Measurements from ENCODE around the gene SOCS4.
"Not testable (repeated sequence)": the region's sequence is repeated elsewhere in the genome, so short reads cannot be mapped to it uniquely, and the experiment has no call there.

Gene SOCS4

GRCh38 chr14:55028066-55028465, 1.0 kb downstream of the SOCS4 start:
- Histone ChIP-seq H3K27ac (ENCODE audit: low read depth, low read length) (no peak overlapping the region), H2AFZ (ENCODE audit: low read length, unreplicated experiment) (no peak overlapping the region), H3K36me3 (ENCODE audit: insufficient read depth, low read length) (peaks cover 4% of the 10 kb centered on the region; the same call in 1 of the 2 replicates), H3K4me3 (ENCODE audit: low read depth, low read length) (peak overlapping the region; percentile 87), H3K79me2 (ENCODE audit: control insufficient read depth, insufficient read depth, low read length, unreplicated experiment) (peaks cover 85% of the 10 kb centered on the region), H3K4me1 (ENCODE audit: control insufficient read depth, insufficient read depth, low read length, unreplicated experiment) (peaks cover 30% of the 10 kb centered on the region), H3K27me3 (ENCODE audit: insufficient read depth, low read length) (no peaks in the 10 kb centered on the region)

DNA sequence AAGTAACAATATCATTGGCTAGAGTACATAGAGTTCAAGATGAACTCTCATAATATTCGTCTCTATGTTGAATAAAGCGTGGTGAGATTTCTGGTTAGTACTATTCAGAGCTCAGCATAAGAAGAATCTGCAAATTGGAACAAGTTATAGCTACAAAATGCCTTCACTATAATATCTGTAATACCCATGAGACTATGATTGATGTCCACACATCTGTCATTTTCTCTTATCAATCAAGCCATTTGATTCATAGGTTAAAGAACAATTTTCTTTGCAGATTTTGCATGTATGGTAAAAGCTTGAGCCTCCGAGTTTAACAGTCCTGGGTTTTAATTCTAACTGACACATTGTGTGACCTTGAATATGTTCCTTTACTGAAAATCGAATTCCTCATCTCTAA, 1.4 kb downstream of the SOCS4 start:
- Histone ChIP-seq H3K27ac (ENCODE audit: low read depth, low read length) (no peak overlapping the region), H3K4me1 (ENCODE audit: control insufficient read depth, insufficient read depth, low read length, unreplicated experiment) (peaks cover 30% of the 10 kb centered on the region), H2AFZ (ENCODE audit: low read length, unreplicated experiment) (no peak overlapping the region), H3K79me2 (ENCODE audit: control insufficient read depth, insufficient read depth, low read length, unreplicated experiment) (peaks cover 81% of the 10 kb centered on the region), H3K36me3 (ENCODE audit: insufficient read depth, low read length) (0 out of 2 replicates have a peak, but pooled peaks cover under 1% of the 10 kb centered on the region), H3K27me3 (ENCODE audit: insufficient read depth, low read length) (no peaks in the 10 kb centered on the region), H3K4me3 (ENCODE audit: low read depth, low read length) (peak overlapping the region; percentile 87)

- H3K27me3 ChIP-seq (ENCODE audit: insufficient read depth, low read length) = no peaks in the 10 kb centered on the region
- peaks cover 23% of the 10 kb centered on the region for H3K4me1 ChIP-seq (ENCODE audit: control insufficient read depth, insufficient read depth, low read length, unreplicated experiment)
- peak overlapping the region; percentile 4; the same call in 1 of the 2 replicates for H3K27ac ChIP-seq (ENCODE audit: low read depth, low read length)
- H2AFZ ChIP-seq (ENCODE audit: low read length, unreplicated experiment) = no peak overlapping the region
- peaks cover 72% of the 10 kb centered on the region for H3K79me2 ChIP-seq (ENCODE audit: control insufficient read depth, insufficient read depth, low read length, unreplicated experiment)
- peaks cover 3% of the 10 kb centered on the region; the same call in 1 of the 2 replicates for H3K36me3 ChIP-seq (ENCODE audit: insufficient read depth, low read length)
- peak overlapping the region; percentile 18 for H3K4me3 ChIP-seq (ENCODE audit: low read depth, low read length)
Measured at GRCh38 chr14:55031190-55031589, 4.2 kb downstream of the SOCS4 start.

GRCh38 chr14:55037995-55038394, 11.0 kb downstream of the SOCS4 start:
- not testable (repeated sequence) for H2AFZ ChIP-seq (ENCODE audit: low read length, unreplicated experiment); H3K27me3 ChIP-seq (ENCODE audit: insufficient read depth, low read length); H3K4me3 ChIP-seq (ENCODE audit: low read depth, low read length)
- peaks cover 13% of the 10 kb centered on the region for H3K36me3 ChIP-seq (ENCODE audit: insufficient read depth, low read length)
- H3K79me2 ChIP-seq (ENCODE audit: control insufficient read depth, insufficient read depth, low read length, unreplicated experiment) = peaks cover 40% of the 10 kb centered on the region
- peak overlapping the region; percentile 79 for H3K27ac ChIP-seq (ENCODE audit: low read depth, low read length)
- peaks cover 17% of the 10 kb centered on the region for H3K4me1 ChIP-seq (ENCODE audit: control insufficient read depth, insufficient read depth, low read length, unreplicated experiment)

- no peaks in the 10 kb centered on the region for H3K27me3 ChIP-seq (ENCODE audit: insufficient read depth, low read length)
- H3K79me2 ChIP-seq (ENCODE audit: control insufficient read depth, insufficient read depth, low read length, unreplicated experiment) = peaks cover 38% of the 10 kb centered on the region
- H3K36me3 ChIP-seq (ENCODE audit: insufficient read depth, low read length) = peaks cover 19% of the 10 kb centered on the region
- peak overlapping the region; percentile 79 for H3K27ac ChIP-seq (ENCODE audit: low read depth, low read length)
- peaks cover 17% of the 10 kb centered on the region for H3K4me1 ChIP-seq (ENCODE audit: control insufficient read depth, insufficient read depth, low read length, unreplicated experiment)
- H2AFZ ChIP-seq (ENCODE audit: low read length, unreplicated experiment) = no peak overlapping the region
- H3K4me3 ChIP-seq (ENCODE audit: low read depth, low read length) = no peak overlapping the region
Measured at GRCh38 chr14:55038708-55039107, 11.7 kb downstream of the SOCS4 start.

- no peak overlapping the region for H3K4me3 ChIP-seq (ENCODE audit: low read depth, low read length)
- H3K27me3 ChIP-seq (ENCODE audit: insufficient read depth, low read length) = no peaks in the 10 kb centered on the region
- no peak overlapping the region for H2AFZ ChIP-seq (ENCODE audit: low read length, unreplicated experiment)
- peaks cover 14% of the 10 kb centered on the region for H3K4me1 ChIP-seq (ENCODE audit: control insufficient read depth, insufficient read depth, low read length, unreplicated experiment)
- no peak overlapping the region for H3K27ac ChIP-seq (ENCODE audit: low read depth, low read length)
- H3K36me3 ChIP-seq (ENCODE audit: insufficient read depth, low read length) = peaks cover 26% of the 10 kb centered on the region
- peaks cover 28% of the 10 kb centered on the region for H3K79me2 ChIP-seq (ENCODE audit: control insufficient read depth, insufficient read depth, low read length, unreplicated experiment)
Measured at GRCh38 chr14:55043528-55043927, 16.5 kb downstream of the SOCS4 start.

- Histone ChIP-seq H2AFZ (ENCODE audit: low read length, unreplicated experiment) (no peak overlapping the region), H3K27ac (ENCODE audit: low read depth, low read length) (no peak overlapping the region), H3K4me1 (ENCODE audit: control insufficient read depth, insufficient read depth, low read length, unreplicated experiment) (no peaks in the 10 kb centered on the region), H3K27me3 (ENCODE audit: insufficient read depth, low read length) (no peaks in the 10 kb centered on the region), H3K79me2 (ENCODE audit: control insufficient read depth, insufficient read depth, low read length, unreplicated experiment) (peaks cover 19% of the 10 kb centered on the region), H3K36me3 (ENCODE audit: insufficient read depth, low read length) (peaks cover 26% of the 10 kb centered on the region), H3K4me3 (ENCODE audit: low read depth, low read length) (no peak overlapping the region)
Measured at GRCh38 chr14:55045087-55045486, 18.1 kb downstream of the SOCS4 start.

DNA sequence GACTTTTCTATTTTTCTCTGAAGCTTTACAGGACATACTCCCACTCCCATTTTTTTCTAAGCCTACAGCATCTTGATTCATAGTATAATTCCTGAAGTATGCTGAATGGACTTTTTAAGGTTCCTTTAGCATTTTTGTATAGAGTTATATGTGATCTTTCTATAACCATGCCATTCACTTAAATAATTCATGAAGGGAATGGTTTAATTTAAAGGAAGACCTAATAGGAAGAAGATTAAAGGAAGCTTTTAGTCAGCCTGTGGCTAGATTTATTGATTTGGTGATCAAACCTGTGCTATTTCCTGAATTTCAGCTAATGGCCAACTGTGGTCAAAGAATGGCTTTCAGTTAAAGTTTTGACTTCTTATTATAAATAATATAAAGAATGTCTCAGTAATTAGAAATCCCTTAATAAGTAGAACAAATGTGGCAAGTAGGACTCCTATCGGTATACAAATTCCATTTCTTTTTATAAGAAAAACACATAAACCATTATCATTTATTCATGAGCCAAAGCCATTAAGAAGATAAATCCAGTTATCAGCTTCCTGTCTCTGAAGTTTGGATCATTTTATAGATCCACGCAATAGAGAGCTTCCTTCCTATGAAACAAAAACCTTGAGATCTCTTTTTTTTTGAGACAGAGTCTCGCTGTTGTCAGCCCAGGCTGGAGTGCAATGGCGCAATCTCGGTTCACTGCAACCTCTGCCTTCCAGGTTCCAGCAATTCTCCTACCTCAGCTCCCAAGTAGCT, 20.4 kb downstream of the SOCS4 start:
- Histone ChIP-seq H3K36me3 (ENCODE audit: insufficient read depth, low read length) (peaks cover 21% of the 10 kb centered on the region), H3K4me3 (ENCODE audit: low read depth, low read length) (no peak overlapping the region), H3K27me3 (ENCODE audit: insufficient read depth, low read length) (no peaks in the 10 kb centered on the region), H3K79me2 (ENCODE audit: control insufficient read depth, insufficient read depth, low read length, unreplicated experiment) (peaks cover 9% of the 10 kb centered on the region), H3K27ac (ENCODE audit: low read depth, low read length) (no peak overlapping the region), H3K4me1 (ENCODE audit: control insufficient read depth, insufficient read depth, low read length, unreplicated experiment) (peaks cover 5% of the 10 kb centered on the region), H2AFZ (ENCODE audit: low read length, unreplicated experiment) (no peak overlapping the region)

- H2AFZ ChIP-seq (ENCODE audit: low read length, unreplicated experiment) = no peak overlapping the region
- peaks cover 17% of the 10 kb centered on the region for H3K4me1 ChIP-seq (ENCODE audit: control insufficient read depth, insufficient read depth, low read length, unreplicated experiment)
- no peak overlapping the region for H3K27ac ChIP-seq (ENCODE audit: low read depth, low read length)
- H3K79me2 ChIP-seq (ENCODE audit: control insufficient read depth, insufficient read depth, low read length, unreplicated experiment) = peaks cover 23% of the 10 kb centered on the region
- peaks cover 18% of the 10 kb centered on the region for H3K36me3 ChIP-seq (ENCODE audit: insufficient read depth, low read length)
- no peak overlapping the region for H3K4me3 ChIP-seq (ENCODE audit: low read depth, low read length)
- no peaks in the 10 kb centered on the region for H3K27me3 ChIP-seq (ENCODE audit: insufficient read depth, low read length)
Measured at GRCh38 chr14:55048900-55049436, 21.9 kb downstream of the SOCS4 start.

GRCh38 chr14:55051165-55051422, 24.1 kb downstream of the SOCS4 start:
- Histone ChIP-seq H3K36me3 (ENCODE audit: insufficient read depth, low read length) (peaks cover 20% of the 10 kb centered on the region), H3K27ac (ENCODE audit: low read depth, low read length) (peak overlapping the region; percentile 99), H3K4me3 (ENCODE audit: low read depth, low read length) (peak overlapping the region; percentile 95), H3K79me2 (ENCODE audit: control insufficient read depth, insufficient read depth, low read length, unreplicated experiment) (peaks cover 45% of the 10 kb centered on the region), H3K27me3 (ENCODE audit: insufficient read depth, low read length) (no peaks in the 10 kb centered on the region), H3K4me1 (ENCODE audit: control insufficient read depth, insufficient read depth, low read length, unreplicated experiment) (peaks cover 29% of the 10 kb centered on the region), H2AFZ (ENCODE audit: low read length, unreplicated experiment) (peak overlapping the region; percentile 57)
